Kidney (tissue), 14 donors: Measurements from ENCODE around the gene CHD5. TPM values are rescaled to one million over a fixed set of nuclear protein-coding genes. Genes with fewer than 3 reads are reported as not detected.

Source experiments
- DNase-seq, 5 donors: peaks; one replicate each; pipeline ENCODE4 v3.0.0-alpha.2; 2013 to 2020
- FAIRE-seq: peaks from 2 replicates; lab custom pipeline; 2012; peaks lifted over from hg19 to GRCh38; lab: Jason Lieb, UNC
- H3K27ac ChIP-seq, 2 donors: one replicate each; pipeline ENCODE4 v1.7.0; 2013; ENCODE audit warnings: low read depth in 2 of 2, low read length in 2 of 2, inconsistent platforms in 1 of 2
- H3K27me3 ChIP-seq: one replicate; pipeline ENCODE4 v1.7.1; 2013; ENCODE audit warnings: low read length, inconsistent platforms; ENCODE audit not compliant: control insufficient read depth, insufficient read depth
- H3K36me3 ChIP-seq, 3 donors: one replicate each; pipeline versions ENCODE4 v1.7.0 to v1.7.1; 2013; ENCODE audit warnings: low read length in 3 of 3, control low read depth in 1 of 3, inconsistent platforms in 1 of 3; ENCODE audit not compliant: insufficient read depth in 3 of 3, control insufficient read depth in 2 of 3
- H3K4me1 ChIP-seq, 3 donors: one replicate each; pipeline versions ENCODE4 v1.7.0 to v1.7.1; 2013; ENCODE audit warnings: low read length in 3 of 3, inconsistent platforms in 1 of 3, low read depth in 1 of 3; ENCODE audit not compliant: control insufficient read depth in 2 of 3, insufficient read depth in 2 of 3
- H3K4me3 ChIP-seq, 3 donors: one replicate each; pipeline versions ENCODE4 v1.7.0 to v1.8.1; 2013; ENCODE audit warnings: low read length in 3 of 3, control low read depth in 1 of 3, inconsistent platforms in 1 of 3
- H3K9ac ChIP-seq, 3 donors: one replicate each; pipeline versions ENCODE4 v1.7.0 to v1.7.1; 2013; ENCODE audit warnings: low read length in 3 of 3, control low read depth in 1 of 3, inconsistent platforms in 1 of 3
- H3K9me3 ChIP-seq, 3 donors: one replicate each; pipeline versions ENCODE4 v1.7.0 to v1.7.1; 2013; ENCODE audit warnings: low read length in 3 of 3, control low read depth in 1 of 3, inconsistent platforms in 1 of 3; ENCODE audit not compliant: control insufficient read depth in 2 of 3, insufficient read depth in 1 of 3
- intact Hi-C: fragments of 100-400 bp; cut with DNase I; formaldehyde crosslinking; loops from one replicate; pipeline ENCODE4 v1.11.1; 2022
- polyA plus RNA-seq: library from polyadenylated mRNA; stranded (reverse); fragments of 350-450 nt; fragmentation: Illumina TruSeq; extraction: RNeasy Lipid Tissue Mini Kit (QIAGEN cat#74804); gene quantifications from one replicate; pipeline ENCODE4 v1.2.3, GENCODE V29; 2014; ENCODE audit warnings: low read depth, low replicate concordance; ENCODE audit not compliant: insufficient read depth
- total RNA-seq: library from RNA; stranded (reverse); fragmentation: NEBNext Ultra II Directional; extraction: Animal tissue kit (Norgen Biotek cat#: 25700); gene quantifications from one replicate; pipeline ENCODE4 v1.2.1, GENCODE V29; 2021
- TF ChIP-seq, protein P1 (sequence below): IDR thresholded peaks from 3 replicates; pipeline ENCODE4 v1.5.1; 2012; ENCODE audit warnings: mild to moderate bottlenecking, moderate library complexity, borderline replicate concordance; ENCODE audit not compliant: insufficient read depth; ENCODE audit errors: extremely low read depth
- donor health status: control.
- donor health status: control.
- donor health status: control.
- donor health status: control.
- donor health status: control.
- donor health status: DM: yes; HTN: yes; CAD: no.
- donor health status: Normal renal cell carcinoma (clear cell type).

The CHD5 gene
- total and polyA plus RNA-seq, 2 donors from 2014 or later: 0.54 to 0.85 TPM

DNA sequence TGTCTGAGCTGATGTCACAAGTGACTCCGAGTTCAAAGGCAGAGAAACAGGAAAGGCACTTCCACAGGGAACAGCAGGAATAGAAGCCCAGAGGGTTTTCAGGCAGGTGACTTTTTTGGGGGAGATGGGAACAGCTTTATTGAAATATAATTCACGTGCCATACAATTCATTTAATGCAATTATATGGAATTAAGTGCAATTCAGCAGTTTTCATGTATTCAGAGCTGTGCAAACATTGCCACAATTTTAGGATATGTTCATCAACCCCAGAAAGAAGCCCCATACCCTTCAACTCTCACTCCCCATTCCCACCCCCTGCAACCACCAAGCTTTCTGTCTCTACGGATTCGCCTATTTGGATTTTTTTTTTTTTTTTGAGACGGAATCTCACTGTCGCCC lies 117.5 kb downstream of the CHD5 start:
- H3K9ac ChIP-seq: no peak overlapping the region
- DNase-seq: no peak
- TF ChIP-seq, protein P1, sequence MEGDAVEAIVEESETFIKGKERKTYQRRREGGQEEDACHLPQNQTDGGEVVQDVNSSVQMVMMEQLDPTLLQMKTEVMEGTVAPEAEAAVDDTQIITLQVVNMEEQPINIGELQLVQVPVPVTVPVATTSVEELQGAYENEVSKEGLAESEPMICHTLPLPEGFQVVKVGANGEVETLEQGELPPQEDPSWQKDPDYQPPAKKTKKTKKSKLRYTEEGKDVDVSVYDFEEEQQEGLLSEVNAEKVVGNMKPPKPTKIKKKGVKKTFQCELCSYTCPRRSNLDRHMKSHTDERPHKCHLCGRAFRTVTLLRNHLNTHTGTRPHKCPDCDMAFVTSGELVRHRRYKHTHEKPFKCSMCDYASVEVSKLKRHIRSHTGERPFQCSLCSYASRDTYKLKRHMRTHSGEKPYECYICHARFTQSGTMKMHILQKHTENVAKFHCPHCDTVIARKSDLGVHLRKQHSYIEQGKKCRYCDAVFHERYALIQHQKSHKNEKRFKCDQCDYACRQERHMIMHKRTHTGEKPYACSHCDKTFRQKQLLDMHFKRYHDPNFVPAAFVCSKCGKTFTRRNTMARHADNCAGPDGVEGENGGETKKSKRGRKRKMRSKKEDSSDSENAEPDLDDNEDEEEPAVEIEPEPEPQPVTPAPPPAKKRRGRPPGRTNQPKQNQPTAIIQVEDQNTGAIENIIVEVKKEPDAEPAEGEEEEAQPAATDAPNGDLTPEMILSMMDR: no peak

DNA sequence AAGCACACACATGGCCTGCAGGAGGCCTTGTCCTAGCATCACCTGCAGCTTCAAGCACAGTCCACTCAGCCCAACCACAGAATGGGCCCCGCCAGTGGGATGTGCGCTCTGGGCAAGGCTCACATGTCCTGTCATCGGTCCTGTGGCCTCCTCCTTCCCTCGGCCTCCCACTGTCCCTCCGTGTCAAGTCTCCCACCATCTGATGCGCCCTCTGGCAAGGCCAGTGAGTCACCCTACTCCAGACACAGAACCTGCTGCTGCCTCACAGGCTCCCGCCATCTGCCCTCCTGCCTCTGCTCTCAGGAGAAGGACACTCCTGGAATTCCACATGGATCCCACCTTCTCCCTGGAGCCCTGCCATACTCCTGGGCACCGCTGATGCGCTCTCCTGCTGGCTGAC lies 120.3 kb downstream of the CHD5 start:
- H3K4me3 ChIP-seq: no peak overlapping the region
- intact Hi-C loops: loop anchor here (10.0 kb wide), 1 partner anchor 185 kb away; the partner anchor contains the start of gene HES3
- H3K27ac ChIP-seq: no peak overlapping the region
- FAIRE-seq (no peak), DNase-seq (no peak)
- H3K4me1 ChIP-seq: peaks cover 0 to 12% (median 4%) of the 10 kb centered on the region in 3 donors
- no peaks in the 10 kb centered on the region for H3K27me3 ChIP-seq
- no peak overlapping the region for H3K9ac ChIP-seq
- H3K9me3 ChIP-seq: no peaks in the 10 kb centered on the region
- H3K36me3 ChIP-seq: peaks cover 0 to 2% (median 0%) of the 10 kb centered on the region in 3 donors
- TF ChIP-seq, protein P1: no peak

More for the DNA sequence above, 117.5 kb downstream of the CHD5 start:
- FAIRE-seq: no peak
- Histone ChIP-seq H3K4me1 (peaks cover 0 to 7% (median 0%) of the 10 kb centered on the region in 3 donors), H3K9me3 (no peaks in the 10 kb centered on the region), H3K27ac (no peak overlapping the region), H3K27me3 (no peaks in the 10 kb centered on the region), H3K36me3 (peaks cover 0 to 2% (median 0%) of the 10 kb centered on the region in 3 donors), H3K4me3 (no peak overlapping the region)
- intact Hi-C loops: no loop called here

DNA sequence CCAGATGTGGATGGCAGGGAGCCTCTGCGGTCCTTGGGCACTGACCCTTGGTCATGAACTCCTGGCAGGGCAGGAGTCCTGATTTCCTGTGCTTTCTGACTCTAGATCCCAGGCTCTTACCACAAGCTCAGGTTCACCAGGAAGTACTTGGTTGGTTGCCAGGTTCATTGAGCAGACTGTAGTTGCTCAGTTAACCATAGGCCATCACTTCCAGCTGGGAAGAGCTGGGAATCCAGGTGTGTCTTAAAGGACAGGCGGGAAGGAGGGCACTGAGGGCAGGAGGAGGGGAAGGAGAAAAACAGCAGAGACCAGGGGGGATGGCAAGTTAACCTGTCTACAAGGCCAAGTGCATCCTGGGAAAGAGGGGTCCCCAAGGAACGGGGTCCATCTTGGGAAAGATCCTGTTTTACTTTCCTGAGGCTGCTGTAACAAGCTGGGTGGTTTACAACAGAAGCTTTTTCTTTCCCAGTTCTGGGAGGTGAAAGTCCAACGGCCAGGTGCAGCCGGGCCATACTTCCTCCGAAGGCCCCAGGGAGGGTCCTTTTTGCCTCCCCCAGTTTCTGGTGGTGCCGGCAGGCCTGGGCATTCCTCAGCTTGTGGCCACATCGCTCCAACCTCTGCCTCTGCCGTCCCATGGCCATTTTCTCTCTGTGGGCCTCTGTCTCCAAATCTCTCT lies 122.8 kb downstream of the CHD5 start:
- FAIRE-seq (no peak), DNase-seq (no peak)
- H3K4me1 ChIP-seq: peaks cover 0 to 12% (median 4%) of the 10 kb centered on the region in 3 donors
- intact Hi-C loops: loop anchor here (10.0 kb wide), 1 partner anchor 187 kb away; the partner anchor contains the start of gene HES3
- TF ChIP-seq, protein P1: no peak
- H3K9me3 ChIP-seq: no peaks in the 10 kb centered on the region
- no peak overlapping the region for H3K9ac ChIP-seq
- H3K36me3 ChIP-seq: no peaks in the 10 kb centered on the region
- H3K4me3 ChIP-seq: no peak overlapping the region
- no peak overlapping the region for H3K27ac ChIP-seq
- H3K27me3 ChIP-seq: no peaks in the 10 kb centered on the region
